Left ventricle myocardium inferior (tissue), 1 donor: Measurements from ENCODE around the gene CYLD. TPM values are rescaled to one million over a fixed set of nuclear protein-coding genes. Genes with fewer than 3 reads are reported as not detected.

ENCODE experiments used
- DNase-seq: peaks from one replicate; pipeline ENCODE4 v3.0.0-alpha.2; 2020
- H3K27ac ChIP-seq: fragments of 200-600 bp; replicated peaks from 2 replicates; pipeline ENCODE4 v1.8.0; 2021
- H3K27me3 ChIP-seq: fragments of 200-600 bp; 2 replicates; pipeline ENCODE4 v1.8.0; 2021; ENCODE audit warnings: low read depth
- H3K36me3 ChIP-seq: fragments of 200-600 bp; 2 replicates; pipeline ENCODE4 v1.8.0; 2021
- H3K4me1 ChIP-seq: fragments of 200-600 bp; 2 replicates; pipeline ENCODE4 v1.8.0; 2021
- H3K4me3 ChIP-seq: fragments of 200-600 bp; 2 replicates; pipeline ENCODE4 v1.8.0; 2021; ENCODE audit warnings: mild to moderate bottlenecking, moderate library complexity
- H3K9me3 ChIP-seq: fragments of 200-600 bp; replicated peaks from 2 replicates; pipeline ENCODE4 v1.8.0; 2021
- intact Hi-C: fragments of 100-400 bp; cut with micrococcal nuclease; formaldehyde crosslinking; loops from one replicate; pipeline ENCODE4 v1.11.0; 2022
- total RNA-seq: library from RNA; stranded (reverse); fragmentation: NEBNext Ultra II Directional; extraction: Animal tissue kit (Norgen Biotek cat#: 25700); gene quantifications from one replicate; pipeline ENCODE4 v1.2.1, GENCODE V29; 2021
- TF ChIP-seq, protein P1 (sequence below): fragments of 200-600 bp; IDR thresholded peaks from 2 replicates; pipeline ENCODE4 v1.8.0; 2021; ENCODE audit warnings: antibody characterized with exemption, mild to moderate bottlenecking, borderline replicate concordance
- donor health status: DM: no; HTN: yes; CAD: no; lungs with severe emphysema.

The CYLD gene
- total RNA-seq, 1 donor from 2014 or later, result 36.0 TPM

GRCh38 chr16:50763211-50763610 is 21.3 kb downstream of the CYLD start:
- Histone ChIP-seq H3K4me3 (no peak overlapping the region), H3K36me3 (peaks cover 43% of the 10 kb centered on the region), H3K27me3 (no peaks in the 10 kb centered on the region), H3K9me3 (peaks cover 15% of the 10 kb centered on the region), H3K27ac (no peak overlapping the region), H3K4me1 (peaks cover 25% of the 10 kb centered on the region)
- DNase-seq, result no peak
- intact Hi-C loops, result no loop called here
- TF ChIP-seq, protein P1, sequence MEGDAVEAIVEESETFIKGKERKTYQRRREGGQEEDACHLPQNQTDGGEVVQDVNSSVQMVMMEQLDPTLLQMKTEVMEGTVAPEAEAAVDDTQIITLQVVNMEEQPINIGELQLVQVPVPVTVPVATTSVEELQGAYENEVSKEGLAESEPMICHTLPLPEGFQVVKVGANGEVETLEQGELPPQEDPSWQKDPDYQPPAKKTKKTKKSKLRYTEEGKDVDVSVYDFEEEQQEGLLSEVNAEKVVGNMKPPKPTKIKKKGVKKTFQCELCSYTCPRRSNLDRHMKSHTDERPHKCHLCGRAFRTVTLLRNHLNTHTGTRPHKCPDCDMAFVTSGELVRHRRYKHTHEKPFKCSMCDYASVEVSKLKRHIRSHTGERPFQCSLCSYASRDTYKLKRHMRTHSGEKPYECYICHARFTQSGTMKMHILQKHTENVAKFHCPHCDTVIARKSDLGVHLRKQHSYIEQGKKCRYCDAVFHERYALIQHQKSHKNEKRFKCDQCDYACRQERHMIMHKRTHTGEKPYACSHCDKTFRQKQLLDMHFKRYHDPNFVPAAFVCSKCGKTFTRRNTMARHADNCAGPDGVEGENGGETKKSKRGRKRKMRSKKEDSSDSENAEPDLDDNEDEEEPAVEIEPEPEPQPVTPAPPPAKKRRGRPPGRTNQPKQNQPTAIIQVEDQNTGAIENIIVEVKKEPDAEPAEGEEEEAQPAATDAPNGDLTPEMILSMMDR, result no peak

GRCh38 chr16:50765260-50765659 is 23.4 kb downstream of the CYLD start:
- H3K4me1 ChIP-seq, result peaks cover 25% of the 10 kb centered on the region
- peaks cover 23% of the 10 kb centered on the region for H3K9me3 ChIP-seq
- H3K36me3 ChIP-seq, result peaks cover 35% of the 10 kb centered on the region
- no peak for DNase-seq
- no peaks in the 10 kb centered on the region for H3K27me3 ChIP-seq
- TF ChIP-seq, protein P1, result no peak
- no peak overlapping the region for H3K4me3 ChIP-seq
- no peak overlapping the region for H3K27ac ChIP-seq
- intact Hi-C loops, result no loop called here

DNA sequence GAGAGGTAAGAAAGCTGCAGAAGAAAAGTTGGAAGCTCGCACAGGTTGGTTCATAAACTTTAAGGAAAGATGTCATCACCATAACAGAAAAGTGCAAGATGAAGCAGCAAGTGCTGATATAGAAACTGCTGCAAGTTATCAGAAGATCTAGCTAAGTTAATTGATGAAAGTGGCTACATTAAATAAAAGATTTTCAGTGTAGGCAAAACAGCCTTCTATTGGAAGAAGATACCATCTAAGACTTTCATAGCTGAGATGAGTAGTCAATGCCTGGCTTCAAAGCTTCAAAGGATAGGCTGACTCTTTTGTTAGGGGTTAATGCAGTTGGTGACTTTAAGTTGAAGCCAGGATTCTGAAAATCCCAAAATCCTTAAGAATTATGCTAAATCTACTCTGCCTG is 24.0 kb downstream of the CYLD start:
- Histone ChIP-seq H3K36me3 (peaks cover 35% of the 10 kb centered on the region), H3K27ac (no peak overlapping the region), H3K27me3 (no peaks in the 10 kb centered on the region), H3K4me3 (no peak overlapping the region), H3K9me3 (peaks cover 23% of the 10 kb centered on the region), H3K4me1 (peaks cover 25% of the 10 kb centered on the region)
- TF ChIP-seq, protein P1, result no peak
- DNase-seq, result no peak
- intact Hi-C loops, result no loop called here

GRCh38 chr16:50767197-50767596 is 25.3 kb downstream of the CYLD start:
- Histone ChIP-seq H3K9me3 (peaks cover 23% of the 10 kb centered on the region), H3K27ac (no peak overlapping the region), H3K4me1 (peaks cover 15% of the 10 kb centered on the region), H3K36me3 (peaks cover 35% of the 10 kb centered on the region), H3K27me3 (no peaks in the 10 kb centered on the region), H3K4me3 (no peak overlapping the region)
- intact Hi-C loops, result no loop called here
- TF ChIP-seq, protein P1, result no peak
- no peak for DNase-seq

- peaks cover 12% of the 10 kb centered on the region for H3K9me3 ChIP-seq
- DNase-seq, result no peak
- H3K36me3 ChIP-seq, result peaks cover 15% of the 10 kb centered on the region
- no peaks in the 10 kb centered on the region for H3K4me1 ChIP-seq
- TF ChIP-seq, protein P1, result no peak
- no peaks in the 10 kb centered on the region for H3K27me3 ChIP-seq
- intact Hi-C loops, result no loop called here
- no peak overlapping the region for H3K4me3 ChIP-seq
- no peak overlapping the region for H3K27ac ChIP-seq
Measured at GRCh38 chr16:50771366-50771765, 29.5 kb downstream of the CYLD start.

DNA sequence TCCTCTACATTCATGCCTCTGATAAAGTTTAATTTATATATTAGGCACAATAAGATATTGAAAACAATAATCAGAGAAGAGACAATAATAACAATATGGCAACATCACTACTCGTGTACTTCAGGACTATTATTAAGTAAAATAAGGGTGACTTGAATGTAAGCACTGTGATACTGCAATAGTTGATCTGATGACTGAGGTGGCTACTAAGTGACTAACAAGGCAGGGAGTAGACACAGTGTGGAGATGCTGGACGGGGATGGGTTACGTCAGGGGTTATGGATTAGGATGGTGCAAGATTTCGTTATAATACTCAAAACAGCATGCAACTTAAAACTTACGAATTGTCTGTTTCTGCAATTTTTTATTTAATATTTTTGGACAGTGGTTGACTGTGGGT is 32.5 kb downstream of the CYLD start:
- Histone ChIP-seq H3K27ac (no peak overlapping the region), H3K4me1 (no peaks in the 10 kb centered on the region), H3K9me3 (peaks cover 7% of the 10 kb centered on the region), H3K36me3 (peaks cover 16% of the 10 kb centered on the region), H3K27me3 (no peaks in the 10 kb centered on the region), H3K4me3 (no peak overlapping the region)
- TF ChIP-seq, protein P1, result no peak
- no peak for DNase-seq
- intact Hi-C loops, result no loop called here
